ENCODE results near the gene PARD3B.

DNA sequence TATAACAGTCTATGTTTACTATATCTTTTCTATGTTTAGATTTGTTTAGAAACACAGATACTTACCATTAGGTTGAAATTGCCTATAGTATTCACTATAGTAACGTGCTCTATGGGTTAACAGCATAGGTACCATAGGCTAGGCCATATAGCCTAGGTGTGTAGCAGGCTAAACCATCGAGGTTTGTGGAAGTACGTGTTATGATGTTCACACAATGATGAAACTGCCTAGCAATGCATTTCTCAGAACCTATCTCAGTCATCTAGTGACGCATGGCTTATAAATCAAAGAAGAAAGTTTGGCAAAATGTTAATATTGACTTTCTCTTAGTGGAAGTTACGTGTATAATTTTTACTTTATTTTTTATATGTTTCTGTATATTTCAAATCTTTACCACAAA, 670.8 kb downstream of the PARD3B start:
- no peak for TF ChIP-seq ZNF274 (IDR thresholded peaks at IDR 0.05; ENCODE audit: low read depth, low read length)
- no peak for TF ChIP-seq YY1 (IDR thresholded peaks at IDR 0.05; ENCODE audit: insufficient read depth, insufficient read length)

Measured in NT2/D1 (cell line).